Caco-2 (cell line): ENCODE measurements around the gene OSBPL6. TPM values are rescaled to one million over a fixed set of nuclear protein-coding genes. Genes with fewer than 3 reads are reported as not detected.

Source experiments
- BruUV-seq: library from RNA; stranded (reverse); fragments of 400-500 nt; replicated peaks from 2 replicates; lab custom pipeline; 2021; lab: Mats Ljungman, UMichigan
- CTCF ChIA-PET: fragments of 300-600 bp; sonication (Branson Sonifier 250); formaldehyde crosslinking; loops from one replicate; lab custom pipeline; 2022; ENCODE audit warnings: antibody characterized with exemption; lab: Charles Lee
- POLR2A ChIA-PET: fragments of 300-600 bp; sonication (Branson Sonifier 250); formaldehyde crosslinking; loops from one replicate; lab custom pipeline; 2022; ENCODE audit warnings: antibody characterized with exemption; lab: Charles Lee
- DNase-seq, 2 experiments: peaks; one replicate each; pipeline versions ENCODE4 v3.0.0 to v3.0.0-alpha.2; 2020 to 2022
- H3K27me3 ChIP-seq: replicated peaks from 2 replicates; pipeline ENCODE4 v1.6.0; 2011; ENCODE audit warnings: low read length; ENCODE audit not compliant: control insufficient read depth, insufficient read depth
- H3K36me3 ChIP-seq: 2 replicates; pipeline ENCODE4 v1.5.1; 2011; ENCODE audit warnings: low read length; ENCODE audit not compliant: control insufficient read depth, insufficient read depth
- H3K4me1 ChIP-seq: fragments of 250-450 bp; sonication (Bioruptor Pico); 2 replicates; pipeline ENCODE4 v1.5.1; 2020; ENCODE audit warnings: mild to moderate bottlenecking
- H3K4me3 ChIP-seq: 2 replicates; pipeline ENCODE4 v1.5.1; 2011; ENCODE audit warnings: low read depth, mild to moderate bottlenecking, control low read depth, low read length
- H3K9me3 ChIP-seq: fragments of 250-450 bp; sonication (Bioruptor Pico); 2 replicates; pipeline ENCODE4 v1.5.1; 2020; ENCODE audit warnings: mild to moderate bottlenecking, moderate library complexity
- H3K27ac Mint-ChIP-seq: one replicate; pipeline ENCODE4 v1.8.0; 2022; ENCODE audit warnings: mixed read lengths; ENCODE audit not compliant: unreplicated experiment
- H3K27me3 Mint-ChIP-seq: one replicate; pipeline ENCODE4 v1.8.0; 2022; ENCODE audit warnings: mixed read lengths; ENCODE audit not compliant: insufficient read depth, unreplicated experiment
- H3K36me3 Mint-ChIP-seq: one replicate; pipeline ENCODE4 v1.8.0; 2022; ENCODE audit warnings: mild to moderate bottlenecking, mixed read lengths; ENCODE audit not compliant: insufficient read depth, unreplicated experiment
- H3K4me1 Mint-ChIP-seq: one replicate; pipeline ENCODE4 v1.8.0; 2022; ENCODE audit warnings: low read depth, mixed read lengths; ENCODE audit not compliant: unreplicated experiment
- H3K4me3 Mint-ChIP-seq: one replicate; pipeline ENCODE4 v1.8.0; 2022; ENCODE audit warnings: mild to moderate bottlenecking, moderate library complexity, mixed read lengths; ENCODE audit not compliant: unreplicated experiment
- H3K9me3 Mint-ChIP-seq: one replicate; pipeline ENCODE4 v1.8.0; 2022; ENCODE audit warnings: mixed read lengths; ENCODE audit not compliant: unreplicated experiment
- intact Hi-C: fragments of 100-400 bp; cut with micrococcal nuclease; formaldehyde crosslinking; loops from one replicate; pipeline ENCODE4 v1.10.0; 2022; ENCODE audit not compliant: unreplicated experiment
- total RNA-seq: library from RNA; stranded (reverse); gene quantifications from 2 replicates; pipeline ENCODE4 v1.2.3, GENCODE V29; 2022
- TF ChIP-seq, protein P1 (sequence below), 2 experiments: fragments of 200-600 bp in 1 of 2; IDR thresholded peaks; 1 replicate in 1 of 2; 2 replicates in 1 of 2; pipeline versions ENCODE4 v1.5.1 to v1.8.0; 2011 to 2022; ENCODE audit warnings: antibody characterized with exemption in 1 of 2, control low read depth in 1 of 2, inconsistent platforms in 1 of 2, low read depth in 1 of 2, low read length in 1 of 2, mild to moderate bottlenecking in 1 of 2, moderate library complexity in 1 of 2; ENCODE audit not compliant: insufficient read depth in 1 of 2, severe bottlenecking in 1 of 2, unreplicated experiment in 1 of 2

The OSBPL6 gene
- total RNA-seq, 1 experiment from 2014 or later, result 1.5 TPM

GRCh38 chr2:178244777-178245176 is 50.5 kb downstream of the OSBPL6 start:
- Mint-ChIP-seq H3K4me1 (no peaks in the 10 kb centered on the region), H3K27ac (no peak overlapping the region), H3K4me3 (no peak overlapping the region), H3K36me3 (no peaks in the 10 kb centered on the region), H3K9me3 (no peaks in the 10 kb centered on the region), H3K27me3 (peaks cover 5% of the 10 kb centered on the region)
- DNase-seq, result no peak
- no peaks in the 10 kb centered on the region for H3K27me3 ChIP-seq
- H3K36me3 ChIP-seq, result no peaks in the 10 kb centered on the region
- ChIA-PET POLR2A (no interaction called here), CTCF (no interaction called here)
- TF ChIP-seq, protein P1, sequence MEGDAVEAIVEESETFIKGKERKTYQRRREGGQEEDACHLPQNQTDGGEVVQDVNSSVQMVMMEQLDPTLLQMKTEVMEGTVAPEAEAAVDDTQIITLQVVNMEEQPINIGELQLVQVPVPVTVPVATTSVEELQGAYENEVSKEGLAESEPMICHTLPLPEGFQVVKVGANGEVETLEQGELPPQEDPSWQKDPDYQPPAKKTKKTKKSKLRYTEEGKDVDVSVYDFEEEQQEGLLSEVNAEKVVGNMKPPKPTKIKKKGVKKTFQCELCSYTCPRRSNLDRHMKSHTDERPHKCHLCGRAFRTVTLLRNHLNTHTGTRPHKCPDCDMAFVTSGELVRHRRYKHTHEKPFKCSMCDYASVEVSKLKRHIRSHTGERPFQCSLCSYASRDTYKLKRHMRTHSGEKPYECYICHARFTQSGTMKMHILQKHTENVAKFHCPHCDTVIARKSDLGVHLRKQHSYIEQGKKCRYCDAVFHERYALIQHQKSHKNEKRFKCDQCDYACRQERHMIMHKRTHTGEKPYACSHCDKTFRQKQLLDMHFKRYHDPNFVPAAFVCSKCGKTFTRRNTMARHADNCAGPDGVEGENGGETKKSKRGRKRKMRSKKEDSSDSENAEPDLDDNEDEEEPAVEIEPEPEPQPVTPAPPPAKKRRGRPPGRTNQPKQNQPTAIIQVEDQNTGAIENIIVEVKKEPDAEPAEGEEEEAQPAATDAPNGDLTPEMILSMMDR (IDR thresholded peaks at IDR 0.05; ENCODE audit: insufficient read depth in 1 of 2, low read depth in 1 of 2, low read length in 1 of 2, severe bottlenecking in 1 of 2, unreplicated experiment in 1 of 2), result no peak
- no peaks in the 10 kb centered on the region for H3K9me3 ChIP-seq
- no peaks in the 10 kb centered on the region for H3K4me1 ChIP-seq
- no peak overlapping the region for H3K4me3 ChIP-seq
- BruUV-seq, result no TSS peak
- intact Hi-C loops, result no loop called here

DNA sequence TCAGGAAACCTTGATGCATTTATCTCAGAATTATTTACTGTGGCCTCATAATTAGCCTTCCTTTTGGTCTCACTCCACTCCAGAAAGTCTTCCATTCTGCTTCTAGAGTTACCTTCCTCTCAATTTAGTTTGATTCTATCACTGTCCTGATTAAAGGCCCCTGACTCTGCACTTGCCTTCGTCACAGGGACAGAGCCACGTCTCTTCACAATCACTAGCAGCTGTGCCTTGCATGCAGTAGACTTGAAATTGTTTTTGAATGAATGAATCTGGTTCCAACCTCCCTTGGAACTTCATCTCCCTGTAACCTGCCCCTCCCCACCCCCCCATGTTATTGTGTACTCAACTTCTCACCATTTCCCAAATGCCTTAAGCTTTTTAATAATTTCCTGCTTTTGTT is 52.4 kb downstream of the OSBPL6 start:
- Histone ChIP-seq H3K9me3 (no peaks in the 10 kb centered on the region), H3K4me1 (no peaks in the 10 kb centered on the region), H3K36me3 (no peaks in the 10 kb centered on the region), H3K27me3 (no peaks in the 10 kb centered on the region), H3K4me3 (no peak overlapping the region)
- H3K4me1 Mint-ChIP-seq, result no peaks in the 10 kb centered on the region
- no peaks in the 10 kb centered on the region for H3K36me3 Mint-ChIP-seq
- H3K9me3 Mint-ChIP-seq, result no peaks in the 10 kb centered on the region
- ChIA-PET CTCF (no interaction called here), POLR2A (no interaction called here)
- peaks cover 5% of the 10 kb centered on the region for H3K27me3 Mint-ChIP-seq
- no TSS peak for BruUV-seq
- no peak for DNase-seq
- TF ChIP-seq, protein P1 (IDR thresholded peaks at IDR 0.05; ENCODE audit: insufficient read depth in 1 of 2, low read depth in 1 of 2, low read length in 1 of 2, severe bottlenecking in 1 of 2, unreplicated experiment in 1 of 2), result no peak
- intact Hi-C loops, result no loop called here
- H3K4me3 Mint-ChIP-seq, result no peak overlapping the region
- H3K27ac Mint-ChIP-seq, result no peak overlapping the region

- TF ChIP-seq, protein P1 (IDR thresholded peaks at IDR 0.05; ENCODE audit: insufficient read depth in 1 of 2, low read depth in 1 of 2, low read length in 1 of 2, severe bottlenecking in 1 of 2, unreplicated experiment in 1 of 2), result no peak
- no TSS peak for BruUV-seq
- POLR2A ChIA-PET, result no interaction called here
- intact Hi-C loops, result no loop called here
- H3K27ac Mint-ChIP-seq, result no peak overlapping the region
- no peak overlapping the region for H3K4me3 Mint-ChIP-seq
- DNase-seq, result no peak
- no peaks in the 10 kb centered on the region for H3K9me3 ChIP-seq
- no peaks in the 10 kb centered on the region for H3K36me3 Mint-ChIP-seq
- no peak overlapping the region for H3K4me3 ChIP-seq
- H3K27me3 Mint-ChIP-seq, result peaks cover 5% of the 10 kb centered on the region
- H3K9me3 Mint-ChIP-seq, result no peaks in the 10 kb centered on the region
- H3K36me3 ChIP-seq, result no peaks in the 10 kb centered on the region
- no peaks in the 10 kb centered on the region for H3K4me1 Mint-ChIP-seq
- no peaks in the 10 kb centered on the region for H3K4me1 ChIP-seq
- no peaks in the 10 kb centered on the region for H3K27me3 ChIP-seq
- CTCF ChIA-PET, result no interaction called here
These were observed 52.9 kb downstream of the OSBPL6 start for GRCh38 chr2:178247250-178247649.
